NCI-H69 (cell line): ENCODE measurements around the gene LGMN.
A peak's percentile ranks its signal among the peaks of the same experiment; 100 is the strongest.

Source experiments
- DNase-seq: peaks from one replicate; lab custom pipeline; 2025; lab: John Stamatoyannopoulos, UW

LGMN gene

GRCh38 chr14:92675976-92676375 is 72.5 kb downstream of the LGMN start:
- DNase-seq = no peak

GRCh38 chr14:92675421-92675820 is 73.0 kb downstream of the LGMN start:
- no peak for DNase-seq

- peak; percentile 74 for DNase-seq
These were observed 74.8 kb downstream of the LGMN start for GRCh38 chr14:92673601-92674150.

DNA sequence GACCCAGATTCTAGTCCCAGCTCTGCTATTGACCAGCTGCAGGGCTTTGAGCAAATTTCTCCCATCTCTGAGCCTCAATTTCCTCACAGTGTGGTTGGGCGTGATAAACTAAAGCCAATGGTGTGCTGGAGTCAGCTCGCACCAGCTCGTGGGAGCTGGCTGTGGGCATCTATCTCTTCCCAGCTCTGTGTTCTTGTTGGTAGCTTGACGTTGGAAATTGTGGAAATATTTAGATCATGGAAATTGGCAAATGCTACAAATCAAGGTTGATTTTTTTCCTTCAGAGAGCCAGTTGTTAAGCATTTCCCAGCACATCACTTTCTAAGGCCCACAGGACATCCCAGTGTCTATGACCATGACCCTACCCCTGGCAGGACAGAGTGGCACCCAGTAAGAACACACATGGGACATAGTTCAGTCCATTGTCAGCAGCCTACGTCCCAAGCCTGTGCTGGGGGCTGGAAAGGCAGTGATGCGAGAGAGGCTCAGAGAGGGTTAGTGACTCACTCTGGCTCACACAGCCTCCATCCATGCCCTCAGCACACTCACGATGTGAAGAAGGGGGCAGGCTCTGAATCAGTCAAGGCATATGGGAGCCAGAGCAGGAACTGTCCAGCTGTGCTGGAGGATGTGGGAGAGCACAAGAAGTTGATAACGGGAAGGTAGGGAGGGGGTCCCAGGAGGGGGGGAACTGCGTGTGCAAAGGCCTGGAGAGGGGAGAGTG is 77.6 kb downstream of the LGMN start:
- DNase-seq = no peak

- peak; percentile 88 for DNase-seq
These were observed 78.3 kb downstream of the LGMN start for GRCh38 chr14:92670160-92670559.

GRCh38 chr14:92668276-92668973 is 80.0 kb downstream of the LGMN start:
- no peak for DNase-seq

DNA sequence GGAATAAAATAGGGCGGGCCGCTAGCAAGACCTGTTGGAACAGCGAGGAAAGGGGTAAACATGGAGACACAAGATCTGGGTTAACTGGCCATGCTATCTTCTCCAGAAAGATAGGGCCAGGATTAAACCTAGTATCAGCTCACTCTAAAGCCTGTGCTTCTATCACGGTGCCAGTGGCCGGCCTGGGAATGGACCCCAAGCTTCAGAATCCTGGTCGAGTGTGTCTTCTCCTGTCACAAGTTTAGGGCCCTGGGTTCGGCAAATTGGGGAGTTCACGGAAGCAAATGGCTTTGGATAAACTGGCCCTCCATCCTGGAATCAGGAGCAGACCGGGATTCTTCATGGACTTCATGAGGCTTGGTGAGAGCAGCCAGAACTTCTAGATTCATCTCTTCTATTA is 82.2 kb downstream of the LGMN start:
- DNase-seq = no peak

GRCh38 chr14:92665661-92666110 is 82.7 kb downstream of the LGMN start:
- DNase-seq = no peak

DNA sequence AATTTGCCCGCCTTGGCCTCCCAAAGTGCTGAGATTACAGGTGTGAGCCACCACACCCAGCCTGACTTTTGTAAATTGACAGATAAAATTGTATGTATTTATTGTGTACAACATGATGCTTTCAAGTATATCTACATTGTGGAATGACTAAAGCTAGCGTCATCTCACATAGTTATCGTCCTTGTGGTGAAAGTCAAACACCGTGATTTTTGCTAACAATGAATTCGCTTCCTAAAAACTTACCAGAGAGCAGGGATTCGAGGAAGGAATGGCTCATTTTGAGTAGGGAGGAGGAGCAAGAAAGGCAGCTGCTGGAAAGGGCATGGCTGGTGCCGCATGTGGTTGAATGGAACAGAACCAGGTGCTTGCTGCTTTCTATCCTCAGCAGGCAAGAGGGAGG is 85.4 kb downstream of the LGMN start:
- no peak for DNase-seq

GRCh38 chr14:92660571-92660970 is 87.9 kb downstream of the LGMN start:
- no peak for DNase-seq

GRCh38 chr14:92659765-92660561 is 88.5 kb downstream of the LGMN start:
- no peak for DNase-seq

DNA sequence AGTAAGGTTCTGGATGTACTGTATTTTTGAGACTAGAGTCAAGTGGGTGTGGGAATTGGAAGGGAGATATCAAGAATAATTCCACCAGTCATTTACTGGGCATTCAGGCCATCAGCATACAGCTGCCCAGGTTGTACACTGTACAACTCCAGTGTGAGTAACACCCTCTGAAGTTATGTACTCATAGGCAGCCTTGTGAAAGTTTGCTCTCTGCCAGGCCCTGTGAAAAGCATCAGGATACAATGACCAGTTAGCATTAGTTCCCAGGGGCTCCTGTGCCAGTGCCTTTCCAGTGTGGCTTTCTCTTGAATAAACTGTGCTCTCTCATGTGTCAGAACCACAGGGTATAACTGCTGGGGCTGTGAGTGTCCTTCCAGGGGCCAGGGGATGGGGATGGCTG is 89.7 kb downstream of the LGMN start:
- DNase-seq = no peak

GRCh38 chr14:92658160-92658559 is 90.3 kb downstream of the LGMN start:
- no peak for DNase-seq

GRCh38 chr14:92657457-92658142 is 90.8 kb downstream of the LGMN start:
- DNase-seq = no peak

DNA sequence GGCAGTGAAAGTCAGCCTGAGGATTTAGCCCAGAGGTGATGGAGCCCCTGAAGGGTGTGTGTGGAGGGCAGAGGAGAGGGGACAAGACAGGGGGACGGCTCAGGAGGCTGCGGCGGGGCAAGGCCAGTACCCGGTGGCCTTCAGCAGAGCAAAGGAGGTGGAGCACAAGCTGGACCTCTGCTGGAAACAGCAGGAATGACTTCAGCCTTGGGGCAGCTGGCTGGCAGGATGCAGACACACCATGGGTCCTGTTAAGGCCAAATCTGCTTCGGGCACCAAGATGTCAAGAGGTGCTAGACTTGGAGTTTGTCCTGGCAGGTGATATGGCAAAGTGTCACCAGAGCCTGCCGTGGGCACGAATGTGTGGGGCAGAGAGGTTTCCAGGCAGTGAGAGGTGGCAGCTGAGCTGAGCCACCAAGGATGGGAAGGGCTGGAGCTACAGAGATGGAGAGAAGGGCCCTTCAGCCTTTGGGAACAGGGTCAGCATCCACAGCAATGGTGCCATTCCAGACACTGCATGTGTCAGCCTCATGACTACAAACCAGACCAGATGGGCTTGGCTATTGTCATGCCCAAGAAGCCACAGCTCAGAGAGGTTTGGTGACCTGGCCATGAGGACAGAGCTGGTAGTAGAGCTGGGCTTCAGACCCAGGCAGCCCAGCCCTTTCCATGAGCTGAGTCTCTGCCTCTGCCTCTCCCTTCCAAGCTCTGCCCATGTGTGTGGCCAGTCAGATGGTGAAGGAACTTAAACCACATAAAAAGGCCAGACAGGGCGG is 91.9 kb downstream of the LGMN start:
- peak; percentile 14 for DNase-seq

- no peak for DNase-seq
These were observed 92.8 kb downstream of the LGMN start for GRCh38 chr14:92655419-92656201.

- no peak for DNase-seq
These were observed 94.1 kb downstream of the LGMN start for GRCh38 chr14:92654239-92654901.
